ENCODE results near the gene ACAN. TPM values are rescaled to one million over a fixed set of nuclear protein-coding genes. Genes with fewer than 3 reads are reported as not detected.

ACAN gene
- total and polyA plus RNA-seq, 2 of the 8 experiments (the other 6 are each of a cell fraction or from before 2014, with no cell fraction given) = 0.71 to 0.73 TPM

DNA sequence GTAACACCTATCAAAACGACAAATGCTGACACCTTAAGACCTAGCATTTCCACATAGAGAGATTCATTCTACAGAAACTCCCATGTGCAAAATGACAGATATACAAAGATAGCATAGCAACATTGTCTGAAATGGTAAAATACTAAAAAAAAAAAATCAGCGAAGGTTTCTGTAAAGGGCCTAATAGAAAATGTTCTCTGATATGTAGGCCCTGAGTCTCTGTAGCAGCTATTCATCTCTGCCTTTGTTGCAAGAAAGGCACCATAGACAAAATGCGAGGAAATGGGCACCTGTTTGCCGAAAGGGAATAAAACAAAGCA lies 110.6 kb downstream of the ACAN start (continued):
- TF ChIP-seq, protein P1, sequence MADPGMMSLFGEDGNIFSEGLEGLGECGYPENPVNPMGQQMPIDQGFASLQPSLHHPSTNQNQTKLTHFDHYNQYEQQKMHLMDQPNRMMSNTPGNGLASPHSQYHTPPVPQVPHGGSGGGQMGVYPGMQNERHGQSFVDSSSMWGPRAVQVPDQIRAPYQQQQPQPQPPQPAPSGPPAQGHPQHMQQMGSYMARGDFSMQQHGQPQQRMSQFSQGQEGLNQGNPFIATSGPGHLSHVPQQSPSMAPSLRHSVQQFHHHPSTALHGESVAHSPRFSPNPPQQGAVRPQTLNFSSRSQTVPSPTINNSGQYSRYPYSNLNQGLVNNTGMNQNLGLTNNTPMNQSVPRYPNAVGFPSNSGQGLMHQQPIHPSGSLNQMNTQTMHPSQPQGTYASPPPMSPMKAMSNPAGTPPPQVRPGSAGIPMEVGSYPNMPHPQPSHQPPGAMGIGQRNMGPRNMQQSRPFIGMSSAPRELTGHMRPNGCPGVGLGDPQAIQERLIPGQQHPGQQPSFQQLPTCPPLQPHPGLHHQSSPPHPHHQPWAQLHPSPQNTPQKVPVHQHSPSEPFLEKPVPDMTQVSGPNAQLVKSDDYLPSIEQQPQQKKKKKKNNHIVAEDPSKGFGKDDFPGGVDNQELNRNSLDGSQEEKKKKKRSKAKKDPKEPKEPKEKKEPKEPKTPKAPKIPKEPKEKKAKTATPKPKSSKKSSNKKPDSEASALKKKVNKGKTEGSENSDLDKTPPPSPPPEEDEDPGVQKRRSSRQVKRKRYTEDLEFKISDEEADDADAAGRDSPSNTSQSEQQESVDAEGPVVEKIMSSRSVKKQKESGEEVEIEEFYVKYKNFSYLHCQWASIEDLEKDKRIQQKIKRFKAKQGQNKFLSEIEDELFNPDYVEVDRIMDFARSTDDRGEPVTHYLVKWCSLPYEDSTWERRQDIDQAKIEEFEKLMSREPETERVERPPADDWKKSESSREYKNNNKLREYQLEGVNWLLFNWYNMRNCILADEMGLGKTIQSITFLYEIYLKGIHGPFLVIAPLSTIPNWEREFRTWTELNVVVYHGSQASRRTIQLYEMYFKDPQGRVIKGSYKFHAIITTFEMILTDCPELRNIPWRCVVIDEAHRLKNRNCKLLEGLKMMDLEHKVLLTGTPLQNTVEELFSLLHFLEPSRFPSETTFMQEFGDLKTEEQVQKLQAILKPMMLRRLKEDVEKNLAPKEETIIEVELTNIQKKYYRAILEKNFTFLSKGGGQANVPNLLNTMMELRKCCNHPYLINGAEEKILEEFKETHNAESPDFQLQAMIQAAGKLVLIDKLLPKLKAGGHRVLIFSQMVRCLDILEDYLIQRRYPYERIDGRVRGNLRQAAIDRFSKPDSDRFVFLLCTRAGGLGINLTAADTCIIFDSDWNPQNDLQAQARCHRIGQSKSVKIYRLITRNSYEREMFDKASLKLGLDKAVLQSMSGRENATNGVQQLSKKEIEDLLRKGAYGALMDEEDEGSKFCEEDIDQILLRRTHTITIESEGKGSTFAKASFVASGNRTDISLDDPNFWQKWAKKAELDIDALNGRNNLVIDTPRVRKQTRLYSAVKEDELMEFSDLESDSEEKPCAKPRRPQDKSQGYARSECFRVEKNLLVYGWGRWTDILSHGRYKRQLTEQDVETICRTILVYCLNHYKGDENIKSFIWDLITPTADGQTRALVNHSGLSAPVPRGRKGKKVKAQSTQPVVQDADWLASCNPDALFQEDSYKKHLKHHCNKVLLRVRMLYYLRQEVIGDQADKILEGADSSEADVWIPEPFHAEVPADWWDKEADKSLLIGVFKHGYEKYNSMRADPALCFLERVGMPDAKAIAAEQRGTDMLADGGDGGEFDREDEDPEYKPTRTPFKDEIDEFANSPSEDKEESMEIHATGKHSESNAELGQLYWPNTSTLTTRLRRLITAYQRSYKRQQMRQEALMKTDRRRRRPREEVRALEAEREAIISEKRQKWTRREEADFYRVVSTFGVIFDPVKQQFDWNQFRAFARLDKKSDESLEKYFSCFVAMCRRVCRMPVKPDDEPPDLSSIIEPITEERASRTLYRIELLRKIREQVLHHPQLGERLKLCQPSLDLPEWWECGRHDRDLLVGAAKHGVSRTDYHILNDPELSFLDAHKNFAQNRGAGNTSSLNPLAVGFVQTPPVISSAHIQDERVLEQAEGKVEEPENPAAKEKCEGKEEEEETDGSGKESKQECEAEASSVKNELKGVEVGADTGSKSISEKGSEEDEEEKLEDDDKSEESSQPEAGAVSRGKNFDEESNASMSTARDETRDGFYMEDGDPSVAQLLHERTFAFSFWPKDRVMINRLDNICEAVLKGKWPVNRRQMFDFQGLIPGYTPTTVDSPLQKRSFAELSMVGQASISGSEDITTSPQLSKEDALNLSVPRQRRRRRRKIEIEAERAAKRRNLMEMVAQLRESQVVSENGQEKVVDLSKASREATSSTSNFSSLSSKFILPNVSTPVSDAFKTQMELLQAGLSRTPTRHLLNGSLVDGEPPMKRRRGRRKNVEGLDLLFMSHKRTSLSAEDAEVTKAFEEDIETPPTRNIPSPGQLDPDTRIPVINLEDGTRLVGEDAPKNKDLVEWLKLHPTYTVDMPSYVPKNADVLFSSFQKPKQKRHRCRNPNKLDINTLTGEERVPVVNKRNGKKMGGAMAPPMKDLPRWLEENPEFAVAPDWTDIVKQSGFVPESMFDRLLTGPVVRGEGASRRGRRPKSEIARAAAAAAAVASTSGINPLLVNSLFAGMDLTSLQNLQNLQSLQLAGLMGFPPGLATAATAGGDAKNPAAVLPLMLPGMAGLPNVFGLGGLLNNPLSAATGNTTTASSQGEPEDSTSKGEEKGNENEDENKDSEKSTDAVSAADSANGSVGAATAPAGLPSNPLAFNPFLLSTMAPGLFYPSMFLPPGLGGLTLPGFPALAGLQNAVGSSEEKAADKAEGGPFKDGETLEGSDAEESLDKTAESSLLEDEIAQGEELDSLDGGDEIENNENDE (IDR thresholded peaks at IDR 0.05; ENCODE audit: insufficient replicate concordance, low read length) = no peak
- no peak for TF ChIP-seq PHF8 (conservative IDR thresholded peaks at IDR 0.05; ENCODE audit: low read depth, low read length)
- no peak for TF ChIP-seq TEAD4 (IDR thresholded peaks at IDR 0.05; ENCODE audit: low read depth, low read length)
- TF ChIP-seq SIRT6 (IDR thresholded peaks at IDR 0.05; ENCODE audit: low read length) = no peak
- TF ChIP-seq CHD1 (IDR thresholded peaks at IDR 0.05; ENCODE audit: low read depth, low read length) = no peak
- no peak for TF ChIP-seq FOSL1 (IDR thresholded peaks at IDR 0.05; ENCODE audit: insufficient read depth, low read depth, low read length)
- no peak for TF ChIP-seq GTF2F1 (IDR thresholded peaks at IDR 0.05; ENCODE audit: borderline replicate concordance, low read depth, low read length)
- TF ChIP-seq SP1 (IDR thresholded peaks at IDR 0.05; ENCODE audit: low read depth, low read length) = no peak
- TF ChIP-seq SAP30 (IDR thresholded peaks at IDR 0.05; ENCODE audit: insufficient read depth, insufficient replicate concordance, low read length) = no peak
- TF ChIP-seq, protein P2, sequence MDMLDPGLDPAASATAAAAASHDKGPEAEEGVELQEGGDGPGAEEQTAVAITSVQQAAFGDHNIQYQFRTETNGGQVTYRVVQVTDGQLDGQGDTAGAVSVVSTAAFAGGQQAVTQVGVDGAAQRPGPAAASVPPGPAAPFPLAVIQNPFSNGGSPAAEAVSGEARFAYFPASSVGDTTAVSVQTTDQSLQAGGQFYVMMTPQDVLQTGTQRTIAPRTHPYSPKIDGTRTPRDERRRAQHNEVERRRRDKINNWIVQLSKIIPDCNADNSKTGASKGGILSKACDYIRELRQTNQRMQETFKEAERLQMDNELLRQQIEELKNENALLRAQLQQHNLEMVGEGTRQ (IDR thresholded peaks at IDR 0.05; ENCODE audit: low read length) = no peak
- no peak for TF ChIP-seq GABPA (IDR thresholded peaks at IDR 0.05; ENCODE audit: borderline replicate concordance, insufficient read depth, low read length)
- TF ChIP-seq CBX5 (IDR thresholded peaks at IDR 0.05; ENCODE audit: low read depth, low read length) = no peak
